ENCODE results near the gene HIVEP3.

- TF ChIP-seq CTCF (conservative IDR thresholded peaks at IDR 0.05) (no peak), EZH2 (IDR thresholded peaks at IDR 0.05; ENCODE audit: low read depth) (no peak)
These were observed 260.9 kb downstream of the HIVEP3 start for GRCh38 chr1:41657679-41658295.
